Endothelial cell (in vitro differentiated cells): ENCODE results near the gene COL25A1. TPM values are rescaled to one million over a fixed set of nuclear protein-coding genes. Genes with fewer than 3 reads are reported as not detected.

Experiments
- DNase-seq: peaks from one replicate; pipeline ENCODE4 v3.0.0; 2021; ENCODE audit warnings: low spot score
- H3K27ac Mint-ChIP-seq: one replicate; pipeline ENCODE4 v1.8.0; 2021; ENCODE audit warnings: mixed read lengths, inconsistent platforms; ENCODE audit not compliant: unreplicated experiment
- H3K27me3 Mint-ChIP-seq: one replicate; pipeline ENCODE4 v1.8.0; 2021; ENCODE audit warnings: mild to moderate bottlenecking, moderate library complexity, mixed read lengths, inconsistent platforms; ENCODE audit not compliant: unreplicated experiment
- H3K36me3 Mint-ChIP-seq: one replicate; pipeline ENCODE4 v1.8.0; 2021; ENCODE audit warnings: mild to moderate bottlenecking, low read depth, mixed read lengths, inconsistent platforms; ENCODE audit not compliant: unreplicated experiment
- H3K4me1 Mint-ChIP-seq: one replicate; pipeline ENCODE4 v1.8.0; 2021; ENCODE audit warnings: mild to moderate bottlenecking, mixed read lengths, inconsistent platforms; ENCODE audit not compliant: unreplicated experiment
- H3K4me3 Mint-ChIP-seq: one replicate; pipeline ENCODE4 v1.8.0; 2021; ENCODE audit warnings: mild to moderate bottlenecking, mixed read lengths, inconsistent platforms; ENCODE audit not compliant: unreplicated experiment
- H3K9me3 Mint-ChIP-seq: one replicate; pipeline ENCODE4 v1.8.0; 2021; ENCODE audit warnings: mixed read lengths, inconsistent platforms; ENCODE audit not compliant: unreplicated experiment
- CTCF ChIP-seq: fragments of 200-600 bp; sonication (generic); IDR thresholded peaks from one replicate; pipeline ENCODE4 v1.5.0; 2021; ENCODE audit warnings: antibody characterized with exemption; ENCODE audit not compliant: unreplicated experiment
- total RNA-seq: library from RNA; stranded (reverse); fragmentation: NEBNext Ultra II Directional; extraction: Animal tissue kit (Norgen Biotek cat#: 25700); gene quantifications from one replicate; pipeline ENCODE4 v1.2.1, GENCODE V29; 2021; ENCODE audit not compliant: unreplicated experiment

Gene COL25A1
- total RNA-seq, 1 donor from 2014 or later: 22.7 TPM

- no peak for DNase-seq
- Mint-ChIP-seq H3K36me3 (peaks cover 11% of the 10 kb centered on the region), H3K4me1 (no peaks in the 10 kb centered on the region), H3K27me3 (peaks cover 2% of the 10 kb centered on the region), H3K27ac (no peak overlapping the region), H3K4me3 (no peak overlapping the region), H3K9me3 (no peaks in the 10 kb centered on the region)
- no peak for TF ChIP-seq CTCF
These were observed 281.6 kb downstream of the COL25A1 start for GRCh38 chr4:109020861-109021260.

- Mint-ChIP-seq H3K27ac (no peak overlapping the region), H3K4me1 (peaks cover 10% of the 10 kb centered on the region), H3K27me3 (peaks cover 6% of the 10 kb centered on the region), H3K4me3 (no peak overlapping the region), H3K36me3 (peaks cover 11% of the 10 kb centered on the region), H3K9me3 (peaks cover 5% of the 10 kb centered on the region)
- TF ChIP-seq CTCF: no peak
- no peak for DNase-seq
These were observed 286.3 kb downstream of the COL25A1 start for GRCh38 chr4:109016200-109016599.

GRCh38 chr4:109015413-109015810 lies 287.0 kb downstream of the COL25A1 start:
- peaks cover 10% of the 10 kb centered on the region for H3K4me1 Mint-ChIP-seq
- peaks cover 6% of the 10 kb centered on the region for H3K27me3 Mint-ChIP-seq
- H3K27ac Mint-ChIP-seq: no peak overlapping the region
- H3K4me3 Mint-ChIP-seq: no peak overlapping the region
- H3K9me3 Mint-ChIP-seq: peaks cover 5% of the 10 kb centered on the region
- no peak for DNase-seq
- TF ChIP-seq CTCF: no peak
- peaks cover 11% of the 10 kb centered on the region for H3K36me3 Mint-ChIP-seq

- TF ChIP-seq CTCF: no peak
- Mint-ChIP-seq H3K36me3 (peaks cover 11% of the 10 kb centered on the region), H3K27ac (no peak overlapping the region), H3K27me3 (peaks cover 6% of the 10 kb centered on the region), H3K4me1 (peaks cover 10% of the 10 kb centered on the region), H3K9me3 (peaks cover 5% of the 10 kb centered on the region), H3K4me3 (no peak overlapping the region)
- DNase-seq: no peak
These were observed 287.7 kb downstream of the COL25A1 start for GRCh38 chr4:109014593-109015412.

GRCh38 chr4:109012286-109012880 lies 290.1 kb downstream of the COL25A1 start:
- peaks cover 10% of the 10 kb centered on the region for H3K4me1 Mint-ChIP-seq
- H3K36me3 Mint-ChIP-seq: peaks cover 8% of the 10 kb centered on the region
- DNase-seq: no peak
- no peak for TF ChIP-seq CTCF
- H3K9me3 Mint-ChIP-seq: peaks cover 5% of the 10 kb centered on the region
- H3K27me3 Mint-ChIP-seq: peaks cover 6% of the 10 kb centered on the region
- no peak overlapping the region for H3K27ac Mint-ChIP-seq
- H3K4me3 Mint-ChIP-seq: no peak overlapping the region
